ENCODE results near the gene SH3TC1.

Gene SH3TC1

GRCh38 chr4:8164194-8164565 lies 34.9 kb upstream of the SH3TC1 start:
- no peak for DNase-seq

DNA sequence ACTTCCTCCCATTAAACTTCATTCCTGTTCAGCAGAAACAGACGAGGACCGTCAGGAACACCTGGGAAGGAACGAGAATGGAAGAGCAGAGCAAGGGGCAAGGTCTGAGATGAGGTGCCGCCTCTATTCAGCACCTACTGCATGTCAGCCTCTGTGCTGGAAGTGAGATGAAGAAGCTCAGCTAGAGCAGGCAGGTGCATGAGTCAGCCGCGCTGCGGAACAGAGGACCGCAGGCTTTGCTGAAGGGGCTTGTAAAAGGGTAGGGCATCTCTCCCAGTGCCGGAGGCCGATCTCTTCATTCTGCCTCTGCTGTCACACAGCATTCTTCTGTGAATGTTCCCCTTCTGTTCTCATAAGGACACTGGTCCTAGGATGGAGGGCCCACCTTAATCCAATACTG lies 34.4 kb upstream of the SH3TC1 start:
- DNase-seq, result no peak

- DNase-seq, result no peak
Observed at GRCh38 chr4:8165374-8165896, 33.7 kb upstream of the SH3TC1 start.

DNA sequence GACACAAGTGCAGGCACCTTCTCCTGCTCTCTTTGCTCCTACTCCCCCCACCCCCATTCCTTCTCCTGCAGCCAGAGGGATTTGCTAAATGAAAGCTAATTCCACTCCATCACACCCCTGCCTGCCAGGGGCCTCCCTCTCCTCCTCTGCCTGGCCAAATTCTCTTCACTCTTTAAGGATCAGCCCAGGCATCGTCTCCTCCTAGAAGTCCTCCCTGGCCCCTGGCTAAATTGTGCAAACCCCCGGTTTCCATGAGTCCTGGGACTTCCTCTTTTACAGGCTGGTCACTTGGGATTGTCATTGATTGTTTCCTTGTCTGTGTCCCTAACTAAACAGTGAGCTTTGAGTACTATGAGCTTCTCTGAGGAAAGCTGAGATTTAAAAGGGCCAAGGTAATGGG lies 31.8 kb upstream of the SH3TC1 start:
- DNase-seq, result no peak

GRCh38 chr4:8167815-8168214 lies 31.3 kb upstream of the SH3TC1 start:
- DNase-seq, result no peak

DNA sequence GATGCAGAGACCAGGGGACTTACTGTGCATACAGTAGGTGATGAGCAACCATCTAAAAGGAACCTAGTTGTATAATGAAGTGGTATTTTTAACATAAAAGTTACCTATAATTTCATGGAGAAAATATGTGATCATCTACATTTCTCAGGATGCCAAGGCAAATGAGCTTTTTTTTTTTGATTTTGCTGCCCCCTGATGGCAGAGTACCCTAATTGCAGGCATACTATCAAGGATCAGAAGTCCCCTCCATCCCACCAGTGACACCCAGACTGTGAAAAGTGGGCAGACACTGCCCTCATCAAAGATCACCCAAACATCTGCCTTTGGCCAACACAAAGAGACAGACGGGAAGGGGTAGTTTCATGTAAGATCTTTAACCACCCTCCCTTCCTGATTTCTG lies 30.9 kb upstream of the SH3TC1 start:
- no peak for DNase-seq

GRCh38 chr4:8168832-8169598 lies 30.1 kb upstream of the SH3TC1 start:
- DNase-seq, result no peak

DNA sequence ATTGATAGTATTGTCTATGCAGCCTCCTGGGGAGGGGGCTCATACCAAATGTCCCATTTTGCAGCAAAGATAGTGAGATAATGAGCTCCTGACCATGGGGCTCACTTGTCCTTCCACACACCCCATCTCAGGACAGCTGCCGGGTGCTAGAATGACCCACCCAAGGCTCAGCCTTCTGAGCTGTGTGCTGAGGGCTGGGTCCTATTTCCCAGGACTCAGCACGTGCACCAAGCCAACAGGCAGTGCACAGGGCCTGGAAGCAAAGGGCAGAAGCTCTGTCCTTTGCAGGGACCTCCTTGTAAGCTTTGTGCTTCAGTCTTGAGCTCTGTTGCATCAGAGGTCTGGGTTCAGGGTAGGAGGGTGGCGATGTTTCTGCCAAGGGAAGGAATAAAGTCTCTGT lies 29.3 kb upstream of the SH3TC1 start:
- DNase-seq, result no peak

GRCh38 chr4:8170341-8170740 lies 28.7 kb upstream of the SH3TC1 start:
- DNase-seq, result no peak

GRCh38 chr4:8171266-8171665 lies 27.8 kb upstream of the SH3TC1 start:
- DNase-seq, result no peak

DNA sequence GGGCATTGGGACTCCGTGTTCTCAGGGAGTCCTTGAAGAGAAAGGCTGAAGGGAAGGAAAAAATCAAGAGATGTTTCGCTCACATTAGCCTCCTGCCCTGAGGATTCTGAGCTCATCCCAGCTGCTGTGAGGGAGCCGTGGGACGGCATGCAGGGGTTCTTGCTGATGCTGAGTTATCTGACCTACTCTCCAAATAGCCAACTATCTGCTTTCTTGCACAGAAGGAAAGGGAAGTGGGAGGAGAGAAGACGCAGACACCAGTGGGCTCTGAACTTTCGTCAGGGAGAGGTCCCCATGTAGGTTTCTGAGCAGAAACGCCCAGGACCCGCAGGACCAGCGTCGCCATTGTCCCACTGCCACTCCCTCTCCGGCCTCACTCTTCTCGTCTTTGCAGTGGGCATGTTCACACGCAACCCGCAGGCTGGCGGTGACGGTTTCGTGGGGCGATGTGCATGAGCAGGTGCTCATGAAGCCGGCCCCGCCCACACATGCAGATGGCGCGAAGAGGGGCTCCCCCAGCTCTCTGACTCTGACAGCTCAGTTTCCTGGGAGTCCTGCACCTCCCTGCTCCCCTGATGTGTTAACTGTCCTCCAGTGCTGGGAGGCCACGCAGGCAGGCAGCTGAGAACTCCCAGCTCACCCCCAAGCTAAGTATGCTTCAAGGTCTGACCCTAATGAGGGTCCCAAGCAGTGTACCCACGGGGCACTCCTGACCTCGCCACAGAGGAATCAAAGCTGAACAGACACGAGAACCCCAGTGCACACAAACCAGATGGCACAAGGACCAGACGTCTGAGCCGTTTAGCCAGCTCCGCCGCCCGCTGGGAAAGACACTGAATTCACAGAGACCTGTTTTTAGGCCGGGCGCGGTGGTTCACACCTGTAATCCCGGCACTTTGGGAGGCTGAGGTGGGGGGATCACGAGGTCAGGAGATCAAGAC lies 26.8 kb upstream of the SH3TC1 start:
- no peak for DNase-seq

GRCh38 chr4:8173492-8174242 lies 25.4 kb upstream of the SH3TC1 start:
- no peak for DNase-seq

GRCh38 chr4:8174970-8175369 lies 24.1 kb upstream of the SH3TC1 start:
- DNase-seq, result no peak

- DNase-seq, result no peak
Observed at GRCh38 chr4:8175686-8176085, 23.4 kb upstream of the SH3TC1 start.

GRCh38 chr4:8176547-8177399 lies 22.3 kb upstream of the SH3TC1 start:
- DNase-seq, result no peak

DNA sequence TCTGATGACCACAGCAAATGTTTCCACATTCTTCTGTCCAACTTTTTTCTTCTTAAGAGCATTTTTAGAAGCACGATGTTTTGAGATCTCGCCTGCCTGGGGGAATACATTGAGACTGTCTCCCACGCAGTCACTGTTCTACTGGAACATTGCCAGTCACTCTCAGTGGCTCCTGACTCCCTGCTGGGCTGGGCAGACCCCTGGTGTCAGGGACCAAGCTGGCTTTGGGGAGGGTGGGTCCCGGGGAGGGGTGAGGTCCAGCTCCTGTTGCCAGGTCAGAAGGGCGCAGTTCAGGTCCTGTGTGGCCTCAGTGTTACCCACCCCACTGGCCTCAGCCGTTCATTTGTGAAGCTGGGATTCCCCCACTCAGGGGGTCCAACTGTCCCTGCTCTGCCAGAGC lies 21.5 kb upstream of the SH3TC1 start:
- no peak for DNase-seq

GRCh38 chr4:8177956-8178355 lies 21.1 kb upstream of the SH3TC1 start:
- no peak for DNase-seq

DNA sequence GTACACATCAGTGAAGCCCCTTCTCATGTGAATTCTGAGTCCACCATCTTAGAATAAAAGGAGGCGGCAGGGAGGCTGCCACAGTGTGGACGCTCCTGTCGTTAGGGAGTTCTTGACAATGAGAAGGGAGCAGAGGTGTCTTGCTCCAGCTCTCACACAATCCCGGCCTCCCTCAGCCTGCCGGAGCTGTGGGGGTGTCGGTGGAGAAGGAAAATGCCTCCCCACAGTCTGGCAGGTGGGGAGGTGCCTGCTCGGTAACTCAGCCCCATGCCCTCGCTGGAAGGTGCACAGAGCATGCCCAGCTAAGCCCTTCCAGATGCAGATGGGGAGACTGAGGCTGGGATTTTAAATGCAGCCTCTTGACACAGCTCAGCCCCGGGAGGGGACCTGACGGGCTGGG lies 20.0 kb upstream of the SH3TC1 start:
- DNase-seq, result no peak

DNA sequence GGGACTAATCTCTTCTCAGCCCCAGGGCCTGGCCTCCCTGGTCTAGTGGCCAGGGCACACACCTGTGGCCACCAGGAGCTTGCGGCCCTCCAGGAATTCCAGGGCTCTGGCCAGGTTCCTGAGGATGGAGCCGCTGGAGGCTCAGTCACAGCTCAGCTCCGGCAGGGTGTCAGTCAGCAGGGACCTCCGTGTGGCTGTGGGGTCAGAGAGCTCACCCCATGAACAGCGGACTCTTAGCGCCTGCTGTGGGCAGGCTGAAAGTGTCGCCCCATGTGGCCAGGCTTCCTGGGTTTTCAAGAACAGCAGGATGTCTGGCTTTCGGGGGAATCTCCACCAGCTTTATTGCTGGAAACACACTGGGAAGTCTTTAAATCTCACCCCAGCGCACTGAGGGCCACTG lies 19.3 kb upstream of the SH3TC1 start:
- no peak for DNase-seq

DNA sequence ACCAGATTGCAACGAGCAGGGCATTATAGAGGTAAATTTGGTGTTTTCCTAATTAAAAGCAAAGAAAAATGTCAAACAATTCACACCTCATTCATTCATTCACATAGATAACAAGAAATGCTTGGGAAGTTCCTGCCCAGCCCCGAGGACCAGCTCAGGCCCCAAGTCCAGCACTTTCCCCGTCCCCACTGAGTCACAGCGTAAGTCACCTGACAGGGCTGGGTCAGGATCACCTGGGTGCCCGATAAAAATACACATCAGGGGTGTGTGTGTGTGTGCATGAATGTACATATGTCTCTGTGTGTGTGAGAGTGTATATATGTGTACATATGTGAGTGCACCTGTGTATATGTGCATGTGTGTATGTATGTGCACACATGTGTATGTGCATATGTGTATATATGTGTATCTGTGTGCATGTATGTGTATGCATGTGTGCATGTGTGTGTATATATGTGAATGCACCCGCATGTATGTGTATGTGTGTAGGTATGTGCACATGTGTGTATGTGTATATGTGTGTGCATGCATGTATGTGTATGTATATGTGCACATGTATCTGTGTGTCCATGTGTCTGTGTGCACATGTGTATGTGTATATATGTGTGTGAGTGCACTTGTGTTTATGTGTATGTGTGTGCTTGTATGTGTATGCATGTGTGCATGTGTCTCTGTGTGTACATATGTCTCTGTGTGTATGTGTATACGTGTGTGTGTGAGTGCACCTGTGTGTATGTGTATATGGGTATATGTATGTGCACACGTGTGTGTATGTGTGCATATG lies 18.6 kb upstream of the SH3TC1 start:
- no peak for DNase-seq

GRCh38 chr4:8181119-8181518 lies 18.0 kb upstream of the SH3TC1 start:
- no peak for DNase-seq

All from left hindlimb (tissue), 1 donor.